B cell (primary cell): Measurements from ENCODE around the gene TBC1D10A. TPM values are rescaled to one million over a fixed set of nuclear protein-coding genes. Genes with fewer than 3 reads are reported as not detected.

ENCODE experiments used
- ATAC-seq: fragments of 200-7000 bp; cut with Tn5 transposase; one replicate; pipeline ENCODE4 v1.10.0; 2021; ENCODE audit warnings: low read depth, mild to moderate bottlenecking, moderate number of reproducible peaks, moderate library complexity
- CTCF ChIA-PET: fragments of 350-600 bp; sonication (Branson Sonifier 250); formaldehyde crosslinking; loops from one replicate; lab custom pipeline; 2021; ENCODE audit warnings: antibody characterized with exemption, inconsistent platforms; lab: Charles Lee
- POLR2A ChIA-PET: fragments of 350-600 bp; sonication (Branson Sonifier 250); formaldehyde crosslinking; loops from one replicate; lab custom pipeline; 2021; ENCODE audit warnings: antibody characterized with exemption; lab: Charles Lee
- DNase-seq: peaks from one replicate; pipeline ENCODE4 v3.0.0; 2013
- H2AFZ ChIP-seq: 2 replicates; pipeline ENCODE4 v1.6.1; 2012; ENCODE audit warnings: mild to moderate bottlenecking, low read depth, low read length; ENCODE audit not compliant: insufficient read depth, poor library complexity, severe bottlenecking
- H3K27ac ChIP-seq, 2 donors: 1 replicate in 1 of 2; 2 replicates in 1 of 2; pipeline ENCODE4 v1.5.1; 2012 to 2013; ENCODE audit warnings: low read length in 2 of 2, mild to moderate bottlenecking in 2 of 2, moderate library complexity in 1 of 2
- H3K27me3 ChIP-seq, 4 experiments: fragments of 200-600 bp in 1 of 4; sonication (generic) in 1 of 4; replicated peaks in 1 of 4; 1 replicate in 2 of 4; 2 replicates in 2 of 4; pipeline versions ENCODE4 v1.6.1 to v1.7.0; 2013 to 2016; ENCODE audit warnings: low read length in 3 of 4, mild to moderate bottlenecking in 2 of 4, mixed read lengths in 1 of 4, moderate library complexity in 1 of 4; ENCODE audit not compliant: insufficient read depth in 4 of 4, control insufficient read depth in 3 of 4; ENCODE audit errors: control extremely low read depth in 1 of 4
- H3K36me3 ChIP-seq, 2 experiments: replicated peaks in 1 of 2; 1 replicate in 1 of 2; 2 replicates in 1 of 2; pipeline versions ENCODE4 v1.6.1 to v1.7.1; 2013; ENCODE audit warnings: low read length in 1 of 2; ENCODE audit not compliant: insufficient read depth in 2 of 2, control insufficient read depth in 1 of 2; ENCODE audit errors: control extremely low read depth in 1 of 2, extremely low read depth in 1 of 2
- H3K4me1 ChIP-seq, 2 donors: fragments of 200-600 bp in 1 of 2; sonication (generic) in 1 of 2; 1 replicate in 1 of 2; 2 replicates in 1 of 2; pipeline versions ENCODE4 v1.5.1 to v1.6.1; 2013 to 2017; ENCODE audit warnings: low read length in 2 of 2; ENCODE audit not compliant: control insufficient read depth in 2 of 2, insufficient read depth in 2 of 2
- H3K4me2 ChIP-seq: replicated peaks from 2 replicates; pipeline ENCODE3; 2012; ENCODE audit warnings: mild to moderate bottlenecking, low read depth, low read length; ENCODE audit not compliant: poor library complexity, severe bottlenecking
- H3K4me3 ChIP-seq, 5 experiments: fragments of 200-600 bp in 1 of 5; sonication (generic) in 1 of 5; 1 replicate in 3 of 5; 2 replicates in 2 of 5; pipeline versions ENCODE4 v1.5.1 to v1.7.0; 2011 to 2016; ENCODE audit warnings: low read length in 4 of 5, mild to moderate bottlenecking in 4 of 5, low read depth in 2 of 5, control low read depth in 1 of 5, moderate library complexity in 1 of 5; ENCODE audit not compliant: insufficient read depth in 1 of 5; ENCODE audit errors: control extremely low read depth in 1 of 5, extremely low read depth in 1 of 5
- H3K79me2 ChIP-seq: fragments of 200-600 bp; sonication (generic); one replicate; pipeline ENCODE4 v1.6.0; 2016; ENCODE audit warnings: low read length; ENCODE audit not compliant: control insufficient read depth, insufficient read depth
- H3K9ac ChIP-seq: fragments of 200-600 bp; sonication (generic); 2 replicates; pipeline ENCODE4 v1.6.1; 2017; ENCODE audit warnings: mild to moderate bottlenecking, low read length, moderate library complexity
- H3K9me3 ChIP-seq, 3 donors: one replicate each; pipeline versions ENCODE4 v1.6.1 to v1.7.1; 2013; ENCODE audit warnings: low read length in 2 of 3; ENCODE audit not compliant: control insufficient read depth in 2 of 3, insufficient read depth in 1 of 3; ENCODE audit errors: control extremely low read depth in 1 of 3
- H4K20me1 ChIP-seq: 2 replicates; pipeline ENCODE4 v1.6.0; 2012; ENCODE audit warnings: mild to moderate bottlenecking, low read length; ENCODE audit not compliant: insufficient read depth, control insufficient read depth, poor library complexity, severe bottlenecking
- H3K27ac Mint-ChIP-seq: one replicate; pipeline ENCODE4 v1.8.0; 2021; ENCODE audit warnings: mixed read lengths
- H3K27me3 Mint-ChIP-seq: one replicate; pipeline ENCODE4 v1.8.0; 2021; ENCODE audit warnings: mixed read lengths
- H3K4me1 Mint-ChIP-seq: one replicate; pipeline ENCODE4 v1.8.0; 2021; ENCODE audit warnings: mixed read lengths
- H3K4me3 Mint-ChIP-seq: one replicate; pipeline ENCODE4 v1.8.0; 2021; ENCODE audit warnings: mixed read lengths
- H3K9me3 Mint-ChIP-seq: one replicate; pipeline ENCODE4 v1.8.0; 2022; ENCODE audit warnings: mixed read lengths; ENCODE audit not compliant: insufficient read depth
- EZH2 ChIP-seq: IDR thresholded peaks from 2 replicates; pipeline ENCODE4 v1.6.1; 2012; ENCODE audit warnings: borderline replicate concordance, low read depth, mild to moderate bottlenecking, moderate library complexity, low read length; ENCODE audit not compliant: insufficient read depth, poor library complexity, severe bottlenecking
- WGBS: methylation state at CpG from one replicate; pipeline ENCODE4 v1.1.5; 2013; ENCODE audit warnings: missing lambda C conversion rate; ENCODE audit not compliant: insufficient coverage; 5-methylcytosine and 5-hydroxymethylcytosine counted together
- intact Hi-C: fragments of 100-400 bp; cut with micrococcal nuclease; formaldehyde crosslinking; loops from one replicate; pipeline ENCODE4 v1.10.0; 2022
- polyA plus RNA-seq: library from polyadenylated mRNA; depleted of rRNA; stranded (reverse); fragments of >200 nt; gene quantifications from 2 replicates; pipeline ENCODE4 v1.2.3, GENCODE V29; 2012
- total RNA-seq, 2 donors: library from RNA; stranded (reverse); fragments of 120-200 nt in 1 of 2; gene quantifications; 1 replicate in 1 of 2; 2 replicates in 1 of 2; pipeline versions ENCODE4 v1.2.3 to v1.2.4, GENCODE V29; 2013 to 2022
- TF ChIP-seq, protein P1 (sequence below): fragments of 200-600 bp; IDR thresholded peaks from one replicate; pipeline ENCODE4 v1.8.0; 2022; ENCODE audit warnings: antibody characterized with exemption, mild to moderate bottlenecking

Gene TBC1D10A
- total and polyA plus RNA-seq, 2 donors (not counting 1 experiment from before 2014, with no cell fraction given), result 45.2 to 58.4 TPM

DNA sequence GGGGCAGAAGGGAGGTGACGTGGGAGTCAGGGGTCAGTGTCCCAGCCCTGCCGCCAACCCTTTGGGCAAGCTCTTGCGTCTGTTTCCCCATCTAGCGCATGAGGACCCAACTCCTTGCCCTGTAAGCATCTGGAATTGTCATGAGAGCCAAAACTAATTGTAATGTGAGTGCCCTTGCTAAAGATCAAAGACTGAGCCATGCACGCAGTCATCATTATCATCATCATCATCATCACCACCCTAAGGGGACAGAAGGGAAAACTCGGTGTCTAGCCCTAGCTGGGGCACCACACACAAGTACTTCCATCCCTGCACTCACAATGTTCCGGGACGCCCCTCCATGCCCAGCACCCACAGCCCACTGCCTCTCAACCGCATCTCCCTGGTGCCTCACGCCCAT is 82.7 kb downstream of the TBC1D10A start:
- Mint-ChIP-seq H3K9me3 (no peaks in the 10 kb centered on the region), H3K4me1 (peaks cover 20% of the 10 kb centered on the region), H3K27ac (no peak overlapping the region), H3K27me3 (peaks cover 44% of the 10 kb centered on the region), H3K4me3 (no peak overlapping the region)
- 97% methylated on average over 10 of the region's 10 CpGs for WGBS
- Histone ChIP-seq H3K36me3 (no peaks in the 10 kb centered on the region), H3K4me3 (no peak overlapping the region), H3K9ac (no peak overlapping the region), H3K4me2 (no peak overlapping the region), H2AFZ (no peak overlapping the region), H3K27me3 (peaks cover 0 to 35% (median 18%) of the 10 kb centered on the region in 4 experiments), H3K27ac (no peak overlapping the region), H3K4me1 (peaks cover 17 to 29% of the 10 kb centered on the region in 2 donors), H4K20me1 (no peaks in the 10 kb centered on the region), H3K79me2 (no peaks in the 10 kb centered on the region), H3K9me3 (peaks cover 0 to 4% (median 0%) of the 10 kb centered on the region in 3 donors)
- intact Hi-C loops, result no loop called here
- TF ChIP-seq, protein P1, sequence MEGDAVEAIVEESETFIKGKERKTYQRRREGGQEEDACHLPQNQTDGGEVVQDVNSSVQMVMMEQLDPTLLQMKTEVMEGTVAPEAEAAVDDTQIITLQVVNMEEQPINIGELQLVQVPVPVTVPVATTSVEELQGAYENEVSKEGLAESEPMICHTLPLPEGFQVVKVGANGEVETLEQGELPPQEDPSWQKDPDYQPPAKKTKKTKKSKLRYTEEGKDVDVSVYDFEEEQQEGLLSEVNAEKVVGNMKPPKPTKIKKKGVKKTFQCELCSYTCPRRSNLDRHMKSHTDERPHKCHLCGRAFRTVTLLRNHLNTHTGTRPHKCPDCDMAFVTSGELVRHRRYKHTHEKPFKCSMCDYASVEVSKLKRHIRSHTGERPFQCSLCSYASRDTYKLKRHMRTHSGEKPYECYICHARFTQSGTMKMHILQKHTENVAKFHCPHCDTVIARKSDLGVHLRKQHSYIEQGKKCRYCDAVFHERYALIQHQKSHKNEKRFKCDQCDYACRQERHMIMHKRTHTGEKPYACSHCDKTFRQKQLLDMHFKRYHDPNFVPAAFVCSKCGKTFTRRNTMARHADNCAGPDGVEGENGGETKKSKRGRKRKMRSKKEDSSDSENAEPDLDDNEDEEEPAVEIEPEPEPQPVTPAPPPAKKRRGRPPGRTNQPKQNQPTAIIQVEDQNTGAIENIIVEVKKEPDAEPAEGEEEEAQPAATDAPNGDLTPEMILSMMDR, result no peak
- TF ChIP-seq EZH2, result no peak
- CTCF ChIA-PET, result interaction anchor here (0.6 to 0.8 kb wide), 2 partner anchors 11 to 874 kb away, joined by 3 to 6 read pairs; no protein-coding TSS in a partner anchor
- DNase-seq, result no peak
- no peak for ATAC-seq
- POLR2A ChIA-PET, result no interaction called here

DNA sequence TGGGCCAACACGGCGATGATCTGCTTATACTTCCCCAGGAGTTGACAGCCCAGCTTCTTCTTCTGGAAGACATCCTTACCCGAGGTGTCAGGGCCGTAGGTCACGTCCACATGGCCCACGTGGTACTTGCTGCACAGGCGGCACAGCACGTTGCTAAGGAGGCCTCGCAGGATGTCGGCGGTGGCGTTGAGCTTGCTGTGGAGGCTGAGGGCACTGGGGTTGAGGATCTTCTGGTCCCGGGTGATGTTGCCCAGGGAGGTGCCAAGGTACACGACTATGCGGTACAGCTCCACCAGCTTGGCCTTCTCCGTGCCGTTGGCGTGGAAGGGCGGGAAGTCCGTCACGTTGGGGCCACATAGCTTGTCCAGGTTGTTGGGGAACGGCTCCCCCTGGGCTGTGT is 83.1 kb downstream of the TBC1D10A start:
- DNase-seq (no peak), ATAC-seq (no peak)
- H3K9me3 ChIP-seq, result peaks cover 0 to 4% (median 0%) of the 10 kb centered on the region in 3 donors
- H3K9ac ChIP-seq, result no peak overlapping the region
- H2AFZ ChIP-seq, result no peak overlapping the region
- ChIA-PET POLR2A (no interaction called here), CTCF (interaction anchor here (0.8 kb wide), 1 partner anchor 12 kb away, joined by 6 read pairs; no protein-coding TSS in a partner anchor)
- H3K4me2 ChIP-seq, result no peak overlapping the region
- 96% methylated on average over 22 of the region's 22 CpGs for WGBS
- Mint-ChIP-seq H3K4me3 (no peak overlapping the region), H3K9me3 (no peaks in the 10 kb centered on the region), H3K4me1 (peaks cover 20% of the 10 kb centered on the region), H3K27ac (no peak overlapping the region), H3K27me3 (peaks cover 43% of the 10 kb centered on the region)
- intact Hi-C loops, result no loop called here
- H3K27me3 ChIP-seq, result peaks cover 0 to 31% (median 16%) of the 10 kb centered on the region in 4 experiments
- H3K79me2 ChIP-seq, result no peaks in the 10 kb centered on the region
- no peaks in the 10 kb centered on the region for H4K20me1 ChIP-seq
- no peak overlapping the region for H3K27ac ChIP-seq
- H3K4me1 ChIP-seq, result peaks cover 17 to 29% of the 10 kb centered on the region in 2 donors
- H3K36me3 ChIP-seq, result no peaks in the 10 kb centered on the region
- TF ChIP-seq EZH2, result no peak
- TF ChIP-seq, protein P1, result no peak
- no peak overlapping the region for H3K4me3 ChIP-seq
